GM12864 (cell line): ENCODE results near the gene RGS18.
"Not testable (repeated sequence)": the region's sequence is repeated elsewhere in the genome, so short reads cannot be mapped to it uniquely, and the experiment has no call there.

ENCODE experiments used
- DNase-seq: peaks from one replicate; pipeline ENCODE4 v3.0.0-alpha.2; 2011; ENCODE audit warnings: low read depth
- H3K4me3 ChIP-seq: 2 replicates; pipeline ENCODE4 v1.5.1; 2011; ENCODE audit warnings: mild to moderate bottlenecking, low read depth, low read length, control low read depth
- CTCF ChIP-seq: IDR thresholded peaks from 2 replicates; pipeline ENCODE4 v1.5.1; 2011; ENCODE audit warnings: low read depth, mild to moderate bottlenecking, moderate library complexity, low read length, control low read depth, inconsistent platforms; ENCODE audit errors: missing control alignments

Gene RGS18

GRCh38 chr1:192224846-192225245 lies 66.6 kb downstream of the RGS18 start:
- no peak overlapping the region for H3K4me3 ChIP-seq
- TF ChIP-seq CTCF: no peak
- DNase-seq: no peak

- H3K4me3 ChIP-seq: no peak overlapping the region
- no peak for DNase-seq
- TF ChIP-seq CTCF: no peak
These were observed 67.0 kb downstream of the RGS18 start for GRCh38 chr1:192225266-192225665.

- no peak for DNase-seq
These were observed 67.4 kb downstream of the RGS18 start for GRCh38 chr1:192225703-192226102.

GRCh38 chr1:192227330-192227729 lies 69.1 kb downstream of the RGS18 start:
- DNase-seq: no peak
- TF ChIP-seq CTCF: no peak
- no peak overlapping the region for H3K4me3 ChIP-seq

More at GRCh38 chr1:192225703-192226102, 67.4 kb downstream of the RGS18 start:
- no peak for TF ChIP-seq CTCF
- no peak overlapping the region for H3K4me3 ChIP-seq

GRCh38 chr1:192227980-192228379 lies 69.7 kb downstream of the RGS18 start:
- DNase-seq, H3K4me3 ChIP-seq: not testable (repeated sequence)

GRCh38 chr1:192232817-192233417 lies 74.7 kb downstream of the RGS18 start:
- H3K4me3 ChIP-seq: no peak overlapping the region
- no peak for TF ChIP-seq CTCF
- no peak for DNase-seq

- no peak for DNase-seq
- H3K4me3 ChIP-seq: no peak overlapping the region
- TF ChIP-seq CTCF: no peak
These were observed 76.9 kb downstream of the RGS18 start for GRCh38 chr1:192235127-192235526.
